ENCODE measurements around the gene SPRED3.

The SPRED3 gene

GRCh38 chr19:38394488-38394887 is 6.0 kb downstream of the SPRED3 start:
- no peaks in the 10 kb centered on the region for H3K9me3 ChIP-seq (ENCODE audit: severe bottlenecking)
- no peak overlapping the region for H3K27ac ChIP-seq (ENCODE audit: poor library complexity, severe bottlenecking)
- no peak for TF ChIP-seq CTCF (IDR thresholded peaks at IDR 0.05; ENCODE audit: poor library complexity, severe bottlenecking)
- DNase-seq (ENCODE audit: low spot score): no peak
- H3K4me3 ChIP-seq (ENCODE audit: severe bottlenecking): no peak overlapping the region
- H3K27me3 ChIP-seq (ENCODE audit: insufficient read depth, poor library complexity, severe bottlenecking): no peaks in the 10 kb centered on the region
- H3K4me1 ChIP-seq (ENCODE audit: insufficient read depth, poor library complexity, severe bottlenecking): no peaks in the 10 kb centered on the region
- no peak for ATAC-seq (ENCODE audit: low read depth)
- H3K36me3 ChIP-seq (ENCODE audit: low read depth): peaks cover 13% of the 10 kb centered on the region

GRCh38 chr19:38395381-38396114 is 7.1 kb downstream of the SPRED3 start:
- H3K27me3 ChIP-seq (ENCODE audit: insufficient read depth, poor library complexity, severe bottlenecking): no peaks in the 10 kb centered on the region
- DNase-seq (ENCODE audit: low spot score): no peak
- no peak for TF ChIP-seq CTCF (IDR thresholded peaks at IDR 0.05; ENCODE audit: poor library complexity, severe bottlenecking)
- peaks cover 13% of the 10 kb centered on the region for H3K36me3 ChIP-seq (ENCODE audit: low read depth)
- no peaks in the 10 kb centered on the region for H3K9me3 ChIP-seq (ENCODE audit: severe bottlenecking)
- ATAC-seq (ENCODE audit: low read depth): no peak
- no peak overlapping the region for H3K27ac ChIP-seq (ENCODE audit: poor library complexity, severe bottlenecking)
- no peak overlapping the region for H3K4me3 ChIP-seq (ENCODE audit: severe bottlenecking)
- no peaks in the 10 kb centered on the region for H3K4me1 ChIP-seq (ENCODE audit: insufficient read depth, poor library complexity, severe bottlenecking)

- no peaks in the 10 kb centered on the region for H3K9me3 ChIP-seq (ENCODE audit: severe bottlenecking)
- no peak overlapping the region for H3K4me3 ChIP-seq (ENCODE audit: severe bottlenecking)
- H3K27ac ChIP-seq (ENCODE audit: poor library complexity, severe bottlenecking): no peak overlapping the region
- ATAC-seq (ENCODE audit: low read depth) (no peak), DNase-seq (ENCODE audit: low spot score) (no peak)
- H3K4me1 ChIP-seq (ENCODE audit: insufficient read depth, poor library complexity, severe bottlenecking): no peaks in the 10 kb centered on the region
- no peak for TF ChIP-seq CTCF (IDR thresholded peaks at IDR 0.05; ENCODE audit: poor library complexity, severe bottlenecking)
- H3K36me3 ChIP-seq (ENCODE audit: low read depth): no peaks in the 10 kb centered on the region
- H3K27me3 ChIP-seq (ENCODE audit: insufficient read depth, poor library complexity, severe bottlenecking): no peaks in the 10 kb centered on the region
Measured at GRCh38 chr19:38399081-38399480, 10.6 kb downstream of the SPRED3 start.

- H3K4me3 ChIP-seq (ENCODE audit: severe bottlenecking): no peak overlapping the region
- H3K4me1 ChIP-seq (ENCODE audit: insufficient read depth, poor library complexity, severe bottlenecking): no peaks in the 10 kb centered on the region
- no peak for DNase-seq (ENCODE audit: low spot score)
- H3K27ac ChIP-seq (ENCODE audit: poor library complexity, severe bottlenecking): no peak overlapping the region
- ATAC-seq (ENCODE audit: low read depth): no peak
- H3K36me3 ChIP-seq (ENCODE audit: low read depth): no peaks in the 10 kb centered on the region
- H3K27me3 ChIP-seq (ENCODE audit: insufficient read depth, poor library complexity, severe bottlenecking): no peaks in the 10 kb centered on the region
- TF ChIP-seq CTCF (IDR thresholded peaks at IDR 0.05; ENCODE audit: poor library complexity, severe bottlenecking): no peak
- H3K9me3 ChIP-seq (ENCODE audit: severe bottlenecking): no peaks in the 10 kb centered on the region
Measured at GRCh38 chr19:38399537-38399936, 11.0 kb downstream of the SPRED3 start.

GRCh38 chr19:38400361-38400760 is 11.9 kb downstream of the SPRED3 start:
- no peak for ATAC-seq (ENCODE audit: low read depth)
- DNase-seq (ENCODE audit: low spot score): no peak
- H3K36me3 ChIP-seq (ENCODE audit: low read depth): no peaks in the 10 kb centered on the region
- H3K27ac ChIP-seq (ENCODE audit: poor library complexity, severe bottlenecking): no peak overlapping the region
- H3K4me3 ChIP-seq (ENCODE audit: severe bottlenecking): no peak overlapping the region
- no peaks in the 10 kb centered on the region for H3K4me1 ChIP-seq (ENCODE audit: insufficient read depth, poor library complexity, severe bottlenecking)
- no peaks in the 10 kb centered on the region for H3K9me3 ChIP-seq (ENCODE audit: severe bottlenecking)
- no peaks in the 10 kb centered on the region for H3K27me3 ChIP-seq (ENCODE audit: insufficient read depth, poor library complexity, severe bottlenecking)
- TF ChIP-seq CTCF (IDR thresholded peaks at IDR 0.05; ENCODE audit: poor library complexity, severe bottlenecking): no peak
